Activated naive CD4-positive, alpha-beta T cell treated with anti-CD3 and anti-CD28 coated beads for 36 hours (primary cell): ENCODE measurements around the gene ST6GALNAC1. TPM values are rescaled to one million over a fixed set of nuclear protein-coding genes. Genes with fewer than 3 reads are reported as not detected.

ENCODE experiments used
- CTCF ChIA-PET: fragments of 350-600 bp; sonication (Branson Sonifier 250); formaldehyde crosslinking; loops from one replicate; lab custom pipeline; 2021; ENCODE audit warnings: antibody characterized with exemption; lab: Charles Lee
- DNase-seq: peaks from one replicate; pipeline ENCODE4 v3.0.0-alpha.2; 2020
- H3K27ac Mint-ChIP-seq: one replicate; pipeline ENCODE4 v1.8.0; 2021; ENCODE audit warnings: mild to moderate bottlenecking, mixed read lengths
- H3K27me3 Mint-ChIP-seq: one replicate; pipeline ENCODE4 v1.8.0; 2021; ENCODE audit warnings: low read depth, mixed read lengths
- H3K36me3 Mint-ChIP-seq: one replicate; pipeline ENCODE4 v1.8.0; 2021; ENCODE audit warnings: low read depth, mixed read lengths
- H3K4me1 Mint-ChIP-seq: one replicate; pipeline ENCODE4 v1.8.0; 2021; ENCODE audit warnings: low read depth, mixed read lengths
- H3K4me3 Mint-ChIP-seq: one replicate; pipeline ENCODE4 v1.8.0; 2021; ENCODE audit warnings: mild to moderate bottlenecking, moderate library complexity, mixed read lengths
- H3K9me3 Mint-ChIP-seq: one replicate; pipeline ENCODE4 v1.8.0; 2021; ENCODE audit warnings: mixed read lengths
- intact Hi-C: fragments of 100-400 bp; cut with micrococcal nuclease; formaldehyde crosslinking; loops from one replicate; pipeline ENCODE4 v1.15.1; 2023
- total RNA-seq, 2 experiments: library from RNA; stranded (reverse); gene quantifications; one replicate each; pipeline ENCODE4 v1.2.3, GENCODE V29; 2021

ST6GALNAC1 gene
- total RNA-seq, 2 experiments from 2014 or later, result 1.1 to 1.3 TPM

DNA sequence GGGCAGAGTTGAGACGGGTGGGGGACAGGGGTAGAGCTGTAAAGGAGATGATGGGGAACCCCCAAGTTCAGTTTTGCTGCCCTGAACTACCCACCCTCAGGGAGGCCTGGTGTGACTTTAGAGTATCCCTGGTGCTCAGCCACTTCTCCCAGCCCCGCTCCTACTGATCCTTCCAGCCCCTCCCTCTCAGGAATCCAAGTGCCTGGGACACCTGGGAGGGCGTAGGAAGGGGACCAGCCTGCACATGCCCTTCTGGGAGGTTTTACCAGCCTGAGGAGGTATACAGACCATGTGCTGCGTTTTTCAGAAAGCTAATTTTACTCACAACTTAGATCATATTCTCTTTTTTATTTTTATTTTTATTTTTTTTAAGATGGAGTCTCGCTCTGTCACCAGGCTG lies 62.0 kb downstream of the ST6GALNAC1 start:
- no peaks in the 10 kb centered on the region for H3K9me3 Mint-ChIP-seq
- intact Hi-C loops, result no loop called here
- DNase-seq, result no peak
- no peak overlapping the region for H3K4me3 Mint-ChIP-seq
- H3K4me1 Mint-ChIP-seq, result peaks cover 14% of the 10 kb centered on the region
- H3K27me3 Mint-ChIP-seq, result peaks cover 19% of the 10 kb centered on the region
- no peak overlapping the region for H3K27ac Mint-ChIP-seq
- CTCF ChIA-PET, result no interaction called here
- H3K36me3 Mint-ChIP-seq, result no peaks in the 10 kb centered on the region

DNA sequence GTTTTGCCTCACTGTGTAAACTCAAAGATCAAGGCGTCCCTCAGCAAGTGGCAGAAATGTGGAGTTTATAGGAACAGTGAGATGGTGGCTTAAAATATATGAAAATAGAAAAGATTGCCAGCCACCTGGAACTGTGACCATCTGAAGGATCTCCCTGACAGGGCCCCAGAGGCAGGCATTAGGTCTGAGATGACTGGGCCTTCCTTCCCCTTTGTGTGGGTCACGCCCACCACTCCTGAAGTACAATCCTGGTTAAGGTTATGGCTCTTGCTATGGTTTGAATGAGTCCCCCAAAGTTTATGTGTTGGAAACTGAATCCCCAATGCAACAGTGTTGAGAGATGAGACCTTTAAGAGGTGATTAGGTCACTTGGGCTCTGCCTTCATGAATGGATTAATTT lies 64.3 kb downstream of the ST6GALNAC1 start:
- Mint-ChIP-seq H3K27me3 (peaks cover 9% of the 10 kb centered on the region), H3K27ac (no peak overlapping the region), H3K9me3 (no peaks in the 10 kb centered on the region), H3K36me3 (no peaks in the 10 kb centered on the region), H3K4me1 (peaks cover 5% of the 10 kb centered on the region), H3K4me3 (no peak overlapping the region)
- intact Hi-C loops, result no loop called here
- CTCF ChIA-PET, result interaction anchor here (1.1 kb wide), 1 partner anchor 33 kb away, joined by 3 read pairs; no protein-coding TSS in a partner anchor
- DNase-seq, result no peak

- H3K27me3 Mint-ChIP-seq, result peaks cover 4% of the 10 kb centered on the region
- no peak overlapping the region for H3K27ac Mint-ChIP-seq
- no peak for DNase-seq
- no peak overlapping the region for H3K4me3 Mint-ChIP-seq
- no peaks in the 10 kb centered on the region for H3K9me3 Mint-ChIP-seq
- H3K4me1 Mint-ChIP-seq, result peaks cover 5% of the 10 kb centered on the region
- CTCF ChIA-PET, result interaction anchor here (1.1 to 2.2 kb wide), 4 partner anchors 34 to 103 kb away, joined by 3 to 9 read pairs (median 4); no protein-coding TSS in a partner anchor
- intact Hi-C loops, result no loop called here
- no peaks in the 10 kb centered on the region for H3K36me3 Mint-ChIP-seq
Measured at GRCh38 chr17:76578376-76578775, 65.2 kb downstream of the ST6GALNAC1 start.

- intact Hi-C loops, result no loop called here
- no peaks in the 10 kb centered on the region for H3K9me3 Mint-ChIP-seq
- no peak overlapping the region for H3K27ac Mint-ChIP-seq
- H3K27me3 Mint-ChIP-seq, result peaks cover 4% of the 10 kb centered on the region
- H3K4me1 Mint-ChIP-seq, result peaks cover 5% of the 10 kb centered on the region
- H3K36me3 Mint-ChIP-seq, result no peaks in the 10 kb centered on the region
- no peak overlapping the region for H3K4me3 Mint-ChIP-seq
- CTCF ChIA-PET, result interaction anchor here (1.2 to 2.2 kb wide), 4 partner anchors 10 to 104 kb away, joined by 4 to 9 read pairs (median 4); no protein-coding TSS in a partner anchor
- DNase-seq, result no peak
Measured at GRCh38 chr17:76577876-76578275, 65.7 kb downstream of the ST6GALNAC1 start.

- CTCF ChIA-PET, result interaction anchor here (0.5 to 1.1 kb wide), 3 partner anchors 48 to 1471 kb away, joined by 3 read pairs; no protein-coding TSS in a partner anchor
- Mint-ChIP-seq H3K27me3 (no peaks in the 10 kb centered on the region), H3K27ac (no peak overlapping the region), H3K9me3 (no peaks in the 10 kb centered on the region), H3K36me3 (no peaks in the 10 kb centered on the region), H3K4me1 (peaks cover 5% of the 10 kb centered on the region), H3K4me3 (no peak overlapping the region)
- intact Hi-C loops, result no loop called here
- DNase-seq, result no peak
Measured at GRCh38 chr17:76576189-76576588, 67.4 kb downstream of the ST6GALNAC1 start.

DNA sequence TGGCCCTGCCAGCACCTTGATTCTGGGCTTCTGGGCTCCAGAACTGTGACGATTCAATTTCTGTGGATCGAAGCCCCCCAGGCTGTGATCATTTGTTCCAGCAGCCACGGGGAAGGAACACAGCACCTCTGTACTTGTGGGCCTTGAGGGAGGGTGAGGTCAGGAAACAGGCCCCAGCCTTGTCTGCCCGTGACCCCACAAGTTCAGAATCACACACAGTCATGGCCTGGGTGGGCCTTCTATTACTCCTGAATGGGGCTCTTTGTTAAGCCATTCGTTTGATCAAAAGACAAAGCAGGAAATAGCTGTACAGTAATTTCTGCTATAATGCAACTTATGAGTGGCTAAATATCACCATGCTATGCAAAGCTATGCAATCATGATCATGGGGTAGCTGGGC lies 68.0 kb downstream of the ST6GALNAC1 start:
- intact Hi-C loops, result no loop called here
- Mint-ChIP-seq H3K4me3 (no peak overlapping the region), H3K9me3 (no peaks in the 10 kb centered on the region), H3K27ac (no peak overlapping the region), H3K27me3 (no peaks in the 10 kb centered on the region), H3K36me3 (no peaks in the 10 kb centered on the region), H3K4me1 (peaks cover 5% of the 10 kb centered on the region)
- no peak for DNase-seq
- CTCF ChIA-PET, result interaction anchor here (0.5 to 1.1 kb wide), 2 partner anchors 48 to 1472 kb away, joined by 3 read pairs; no protein-coding TSS in a partner anchor

Other genes starting within 250 kb of the ST6GALNAC1 start
- 10 to 100 TPM; 18.8 TPM for gene UBE2O, start 190.6 kb downstream of the ST6GALNAC1 start, total RNA-seq
- not detected for gene AANAT, start 176.2 kb downstream of the ST6GALNAC1 start, total RNA-seq
- 10 to 100 TPM; 13.3 to 13.4 TPM for gene RHBDF2, start 142.3 kb downstream of the ST6GALNAC1 start, total RNA-seq
- not detected for gene CYGB, start 106.0 kb downstream of the ST6GALNAC1 start, total RNA-seq
- gene PRCD, start 103.7 kb downstream of the ST6GALNAC1 start, total RNA-seq, result not detected
- not detected for gene ST6GALNAC2, start 57.9 kb downstream of the ST6GALNAC1 start, total RNA-seq
- 1 to 10 TPM; 3.8 to 4.2 TPM for gene MXRA7, start 67.2 kb upstream of the ST6GALNAC1 start, total RNA-seq
- gene JMJD6, start 82.8 kb upstream of the ST6GALNAC1 start, total RNA-seq, result 10 to 100 TPM; 33.0 to 33.6 TPM
- 10 to 100 TPM; 18.9 to 20.0 TPM for gene METTL23, start 83.1 kb upstream of the ST6GALNAC1 start, total RNA-seq
- gene SRSF2, start 93.6 kb upstream of the ST6GALNAC1 start, total RNA-seq, result 100 to 1,000 TPM; 241 to 263 TPM
- 10 to 100 TPM; 15.0 to 15.8 TPM for gene MFSD11, start 94.4 kb upstream of the ST6GALNAC1 start, total RNA-seq
- gene MGAT5B, start 224.6 kb upstream of the ST6GALNAC1 start, total RNA-seq, result under 1 TPM in 1 of 2 experiments, not detected in 1; 0.19 TPM